ENCODE results near the gene CBFB.

The CBFB gene

DNA sequence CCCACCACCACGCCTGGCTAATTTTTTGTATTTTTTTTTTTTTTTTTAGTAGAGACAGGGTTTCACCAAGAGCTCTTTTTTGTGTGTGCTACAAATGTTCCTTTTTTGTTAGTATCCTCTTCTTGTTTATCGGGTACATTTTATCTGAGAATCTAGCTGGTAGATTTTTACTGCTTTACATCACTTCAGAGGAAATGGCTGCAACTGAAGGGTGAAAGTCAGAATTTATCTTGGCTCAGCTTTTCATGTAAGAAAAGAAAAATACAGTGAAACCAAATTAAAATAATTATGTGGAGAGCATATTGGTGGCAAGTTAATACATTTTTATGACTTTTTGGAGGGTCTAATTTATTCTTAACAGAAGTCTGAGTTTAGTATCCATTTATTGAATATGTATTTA is 26.0 kb downstream of the CBFB start:
- Histone ChIP-seq H3K9ac (ENCODE audit: low read length) (no peak overlapping the region), H3K79me2 (ENCODE audit: insufficient read depth, low read length) (peaks cover 20% of the 10 kb centered on the region), H3K36me3 (ENCODE audit: insufficient read depth, low read length) (no peaks in the 10 kb centered on the region; the same call in 1 of the 2 replicates), H3K9me2 (ENCODE audit: low read depth, low read length) (no peaks in the 10 kb centered on the region), H3F3A (ENCODE audit: insufficient read depth, low read length) (no peaks in the 10 kb centered on the region), H4K20me1 (ENCODE audit: insufficient read depth, low read length) (no peaks in the 10 kb centered on the region), H3K27ac (ENCODE audit: low read depth, low read length, poor library complexity, severe bottlenecking) (peak overlapping the region; percentile 66), H3K27me3 (ENCODE audit: insufficient read depth, low read length) (no peaks in the 10 kb centered on the region), H3K9me3 (ENCODE audit: low read length) (no peaks in the 10 kb centered on the region), H3K4me3 (ENCODE audit: low read depth, low read length, poor library complexity, severe bottlenecking) (peak overlapping the region; percentile 45), H2AFZ (ENCODE audit: low read length) (no peak overlapping the region), H3K4me2 (ENCODE audit: low read length) (peak overlapping the region; percentile 65), H3K4me1 (ENCODE audit: insufficient read depth, low read length, severe bottlenecking) (peaks cover 31% of the 10 kb centered on the region)
- TF ChIP-seq EZH2 (IDR thresholded peaks at IDR 0.05; ENCODE audit: borderline replicate concordance, low read length) = no peak
- TF ChIP-seq CTCF (IDR thresholded peaks at IDR 0.05; ENCODE audit: low read length) = no peak

- Histone ChIP-seq H3K27ac (ENCODE audit: low read depth, low read length, poor library complexity, severe bottlenecking) (no peak overlapping the region), H3K4me3 (ENCODE audit: low read depth, low read length, poor library complexity, severe bottlenecking) (no peak overlapping the region), H3K27me3 (ENCODE audit: insufficient read depth, low read length) (no peaks in the 10 kb centered on the region), H4K20me1 (ENCODE audit: insufficient read depth, low read length) (no peaks in the 10 kb centered on the region), H3K79me2 (ENCODE audit: insufficient read depth, low read length) (peaks cover 20% of the 10 kb centered on the region), H3K9me2 (ENCODE audit: low read depth, low read length) (no peaks in the 10 kb centered on the region), H3K36me3 (ENCODE audit: insufficient read depth, low read length) (no peaks in the 10 kb centered on the region; the same call in 1 of the 2 replicates), H3K9me3 (ENCODE audit: low read length) (no peaks in the 10 kb centered on the region), H3K9ac (ENCODE audit: low read length) (no peak overlapping the region), H3F3A (ENCODE audit: insufficient read depth, low read length) (no peaks in the 10 kb centered on the region), H3K4me2 (ENCODE audit: low read length) (no peak overlapping the region), H2AFZ (ENCODE audit: low read length) (no peak overlapping the region), H3K4me1 (ENCODE audit: insufficient read depth, low read length, severe bottlenecking) (peaks cover 31% of the 10 kb centered on the region)
- TF ChIP-seq EZH2 (IDR thresholded peaks at IDR 0.05; ENCODE audit: borderline replicate concordance, low read length) (no peak), CTCF (IDR thresholded peaks at IDR 0.05; ENCODE audit: low read length) (no peak)
Measured at GRCh38 chr16:67055712-67056487, 27.0 kb downstream of the CBFB start.

DNA sequence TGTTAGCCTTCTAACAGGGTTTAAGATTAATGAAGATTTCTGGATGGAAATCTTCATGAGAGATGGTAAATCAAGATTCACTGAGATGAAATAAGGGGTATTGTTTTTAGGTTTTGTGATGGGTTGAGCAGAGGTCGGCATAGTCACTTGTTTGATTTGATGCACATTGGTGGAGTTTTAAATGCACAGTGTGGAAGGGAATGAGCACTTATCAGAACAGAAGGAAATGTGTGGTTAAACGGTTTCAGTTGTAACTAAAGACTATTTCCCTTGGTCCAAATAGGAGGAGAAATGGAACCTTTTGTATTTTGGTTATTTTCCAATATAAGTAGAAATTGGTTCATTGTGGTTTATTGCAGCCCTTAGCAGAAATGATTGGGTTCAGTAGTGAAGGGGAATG is 34.1 kb downstream of the CBFB start:
- Histone ChIP-seq H4K20me1 (ENCODE audit: insufficient read depth, low read length) (no peaks in the 10 kb centered on the region), H3K36me3 (ENCODE audit: insufficient read depth, low read length) (peaks cover 18% of the 10 kb centered on the region), H3K4me2 (ENCODE audit: low read length) (no peak overlapping the region), H2AFZ (ENCODE audit: low read length) (no peak overlapping the region), H3F3A (ENCODE audit: insufficient read depth, low read length) (no peaks in the 10 kb centered on the region), H3K27me3 (ENCODE audit: insufficient read depth, low read length) (no peaks in the 10 kb centered on the region), H3K9me3 (ENCODE audit: low read length) (no peaks in the 10 kb centered on the region), H3K9ac (ENCODE audit: low read length) (no peak overlapping the region), H3K79me2 (ENCODE audit: insufficient read depth, low read length) (peaks cover 10% of the 10 kb centered on the region; the same call in 1 of the 2 replicates), H3K4me3 (ENCODE audit: low read depth, low read length, poor library complexity, severe bottlenecking) (no peak overlapping the region), H3K27ac (ENCODE audit: low read depth, low read length, poor library complexity, severe bottlenecking) (no peak overlapping the region), H3K4me1 (ENCODE audit: insufficient read depth, low read length, severe bottlenecking) (peaks cover 9% of the 10 kb centered on the region), H3K9me2 (ENCODE audit: low read depth, low read length) (no peaks in the 10 kb centered on the region)
- TF ChIP-seq EZH2 (IDR thresholded peaks at IDR 0.05; ENCODE audit: borderline replicate concordance, low read length) (no peak), CTCF (IDR thresholded peaks at IDR 0.05; ENCODE audit: low read length) (no peak)

Measured in OCI-LY1 (cell line).